ENCODE results near the gene ZFR.

GRCh38 chr5:32307769-32308194, 136.8 kb downstream of the ZFR start:
- TF ChIP-seq POLR2A (IDR thresholded peaks at IDR 0.05): no peak
- no peak for TF ChIP-seq CTCF (IDR thresholded peaks at IDR 0.05)
- no peak for TF ChIP-seq EP300 (IDR thresholded peaks at IDR 0.05)

Data from ovary (tissue), 3 donors.